Activated CD4-positive, alpha-beta T cell treated with anti-CD3 and anti-CD28 coated beads, Interleukin-10, Interleukin-2, amounts not matched to agents 100 ng/mL and 50 ng/mL, durations not matched to agents 16 hours and 8 hours (primary cell): ENCODE data around the gene JAK1.

Experiments used
- DNase-seq: peaks from one replicate; pipeline ENCODE4 v3.0.0-alpha.2; 2020

The JAK1 gene

GRCh38 chr1:64917907-64918306 lies 48.4 kb downstream of the JAK1 start:
- no peak for DNase-seq

DNA sequence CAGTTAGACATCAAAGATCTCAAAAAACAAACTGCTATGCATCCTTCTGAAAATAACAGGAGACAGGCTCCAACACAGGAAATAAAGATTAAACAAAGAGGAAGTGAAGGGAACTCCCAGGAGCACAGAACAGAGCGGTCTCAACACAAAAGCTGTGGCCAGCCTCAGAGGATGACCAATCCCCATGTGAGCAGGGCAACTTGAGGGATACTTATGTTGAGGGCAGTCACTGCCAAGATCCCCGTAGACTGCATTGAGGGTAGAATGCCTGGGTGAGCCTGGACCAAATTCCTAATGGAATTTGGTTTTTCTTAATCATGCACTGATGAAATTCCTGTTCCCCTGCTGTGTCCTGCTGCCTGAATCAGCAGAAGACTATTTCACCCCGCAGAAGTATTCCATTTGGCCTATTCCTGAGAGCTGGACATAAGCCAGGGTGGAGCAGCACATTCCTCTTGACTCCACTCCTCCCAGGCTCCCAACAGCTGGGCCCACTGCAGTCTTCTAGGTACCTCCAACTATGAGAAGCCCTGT lies 49.0 kb downstream of the JAK1 start:
- no peak for DNase-seq

DNA sequence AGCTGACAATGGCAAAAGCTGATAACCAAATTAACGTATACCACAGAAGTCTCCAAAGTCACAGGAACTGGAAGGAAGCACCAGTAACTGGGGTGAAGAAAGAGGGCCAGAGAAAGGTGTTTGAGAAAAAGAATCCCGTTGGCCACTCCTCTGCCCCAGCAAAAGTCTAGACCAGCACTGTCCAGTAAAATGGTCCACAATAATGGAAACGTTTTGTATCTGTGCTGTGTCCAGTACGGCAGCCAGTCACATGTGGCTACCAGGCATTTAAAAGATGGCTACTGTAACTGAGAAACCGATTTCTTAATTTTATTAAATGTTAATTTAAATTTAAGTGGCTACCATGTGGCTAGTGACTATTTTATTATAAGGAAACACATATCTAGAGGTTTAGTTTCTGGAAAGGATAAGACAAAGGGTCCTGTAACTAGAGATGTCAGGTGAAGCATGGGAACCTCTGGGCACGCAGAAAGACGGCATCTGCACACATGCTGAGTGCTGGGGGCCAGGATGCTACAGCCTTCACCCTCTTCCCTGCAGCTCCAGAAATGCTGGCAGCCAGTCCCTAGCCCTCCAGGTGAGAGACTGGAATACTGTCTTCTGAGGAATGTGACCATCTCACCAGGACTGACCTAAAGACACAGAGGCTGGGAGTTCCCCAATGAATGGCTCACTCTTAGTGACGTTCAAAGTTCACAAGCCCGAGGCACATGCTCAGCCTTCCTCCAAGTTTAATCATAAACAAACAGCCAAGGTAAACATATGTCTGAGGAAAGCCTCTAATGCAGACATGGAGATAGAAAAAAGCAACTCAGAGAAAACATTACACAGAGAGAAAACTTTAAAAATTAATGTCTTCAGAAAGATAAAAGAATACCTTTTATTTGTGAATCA lies 50.7 kb downstream of the JAK1 start:
- no peak for DNase-seq

- DNase-seq: no peak
Observed at GRCh38 chr1:64913361-64914015, 52.9 kb downstream of the JAK1 start.

DNA sequence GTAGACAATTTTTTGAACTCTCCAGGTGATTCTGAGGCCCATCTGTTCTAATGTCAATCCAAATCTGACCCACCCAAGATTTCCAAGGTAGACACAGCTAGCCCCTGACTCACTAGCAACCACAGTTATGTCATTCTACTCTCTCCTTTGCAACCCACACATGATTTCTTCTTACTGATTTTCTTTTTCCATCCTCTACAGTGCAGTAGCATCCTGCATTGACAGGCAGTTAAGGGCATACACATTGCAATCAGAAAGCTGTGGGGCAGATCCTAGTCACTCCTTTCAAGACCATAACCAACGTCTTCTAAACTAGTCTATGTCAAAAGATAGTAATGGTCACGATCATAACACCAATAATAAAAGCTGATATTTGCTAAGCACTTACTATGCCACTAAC lies 54.2 kb downstream of the JAK1 start:
- no peak for DNase-seq

- no peak for DNase-seq
Observed at GRCh38 chr1:64911326-64911725, 55.0 kb downstream of the JAK1 start.

DNA sequence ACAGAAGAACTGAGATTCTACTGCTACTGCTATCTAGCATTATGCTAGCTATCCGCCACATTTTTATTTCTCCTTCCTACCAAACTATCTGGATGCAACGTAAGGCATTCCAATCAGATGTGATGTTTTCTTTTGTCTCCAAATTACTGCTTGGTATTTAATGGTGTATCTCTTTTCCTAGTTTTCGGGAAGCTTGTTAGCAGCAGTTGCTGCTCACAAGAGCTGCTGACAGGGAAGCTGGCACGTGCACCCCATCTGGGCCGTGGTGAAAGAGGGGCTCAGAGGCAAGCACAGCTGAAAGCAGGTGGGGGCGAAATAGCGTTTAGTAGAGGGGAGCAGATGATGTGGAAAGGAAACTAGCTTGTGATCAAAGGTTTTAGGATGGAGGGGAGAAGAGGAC lies 57.3 kb downstream of the JAK1 start:
- DNase-seq: no peak

DNA sequence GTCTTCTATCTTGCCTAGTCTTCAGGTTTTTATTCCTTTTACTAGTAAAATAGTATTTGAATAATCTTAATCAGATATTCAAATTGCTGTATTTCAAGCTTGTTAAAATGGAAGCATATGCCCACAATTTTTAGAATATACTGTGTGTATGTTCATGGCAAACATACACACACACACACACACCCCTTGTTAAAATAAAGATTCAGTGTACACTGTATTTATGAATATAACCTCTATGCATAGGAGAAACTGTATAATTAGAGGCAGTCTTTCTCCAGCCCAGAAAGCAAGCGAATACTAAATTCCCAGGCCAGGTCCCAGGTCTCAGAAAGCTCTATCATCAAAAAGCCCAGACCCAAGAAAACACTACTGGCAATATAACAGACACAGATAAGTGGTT lies 57.8 kb downstream of the JAK1 start:
- no peak for DNase-seq

DNA sequence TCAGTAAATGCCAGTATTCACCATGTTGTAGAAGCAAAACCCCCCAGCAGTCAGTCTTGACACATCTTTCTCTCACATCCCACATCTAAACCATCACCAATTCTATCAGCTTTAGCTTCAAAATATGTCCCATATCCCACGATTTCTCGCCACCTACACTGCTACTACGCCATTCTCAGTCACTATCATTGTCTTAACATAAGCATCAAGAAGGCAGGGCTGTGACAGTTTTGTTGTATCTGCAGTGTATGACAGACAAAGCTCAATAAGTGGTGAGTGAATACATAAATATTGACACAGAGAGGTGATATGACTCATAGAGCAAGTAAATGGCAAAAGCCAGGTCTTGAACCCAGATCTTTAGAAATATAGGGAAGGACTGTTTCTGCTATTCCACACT lies 59.9 kb downstream of the JAK1 start:
- DNase-seq: peak; percentile 28

GRCh38 chr1:64903593-64903992 lies 62.8 kb downstream of the JAK1 start:
- DNase-seq: no peak

- no peak for DNase-seq
Observed at GRCh38 chr1:64901663-64902062, 64.7 kb downstream of the JAK1 start.

DNA sequence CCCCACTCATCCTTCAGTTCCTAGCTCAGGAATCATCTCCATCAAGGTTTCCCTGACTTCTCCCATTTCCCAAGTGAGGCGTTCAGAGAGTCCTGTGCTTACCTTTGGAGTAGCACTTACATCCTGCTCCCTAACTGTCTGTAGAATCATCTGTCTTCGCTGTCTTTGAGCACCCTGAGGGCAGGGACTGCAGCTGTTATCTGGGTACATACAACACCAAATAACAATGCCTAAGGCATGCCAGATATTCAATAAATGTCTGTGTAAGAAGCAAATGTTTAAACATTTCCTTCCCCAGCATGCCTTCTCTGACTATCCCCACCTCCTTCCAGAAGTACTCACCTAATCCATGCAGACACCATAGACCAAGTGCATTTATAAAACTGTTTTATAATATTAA lies 65.4 kb downstream of the JAK1 start:
- DNase-seq: no peak

- peak; percentile 34 for DNase-seq
Observed at GRCh38 chr1:64898107-64898861, 68.1 kb downstream of the JAK1 start.

GRCh38 chr1:64896551-64896950 lies 69.8 kb downstream of the JAK1 start:
- DNase-seq: no peak

DNA sequence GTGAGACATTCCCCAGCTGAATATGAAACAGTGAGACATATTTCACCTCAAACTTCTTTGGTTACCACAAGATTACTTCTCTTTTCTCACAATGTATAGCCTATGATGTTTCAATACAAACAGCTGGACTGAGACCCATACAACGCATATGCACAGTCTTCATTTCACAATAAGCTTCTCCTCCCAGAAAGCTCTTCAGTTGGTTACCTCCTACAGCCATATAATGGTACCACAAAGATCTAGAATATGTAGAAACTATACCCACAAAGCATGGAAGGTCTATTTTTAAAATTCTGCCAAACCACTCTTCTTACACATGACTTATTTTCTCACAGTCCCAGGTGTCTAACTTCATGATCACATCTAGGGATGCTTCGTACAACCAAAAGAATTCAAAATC lies 70.8 kb downstream of the JAK1 start:
- DNase-seq: no peak

DNA sequence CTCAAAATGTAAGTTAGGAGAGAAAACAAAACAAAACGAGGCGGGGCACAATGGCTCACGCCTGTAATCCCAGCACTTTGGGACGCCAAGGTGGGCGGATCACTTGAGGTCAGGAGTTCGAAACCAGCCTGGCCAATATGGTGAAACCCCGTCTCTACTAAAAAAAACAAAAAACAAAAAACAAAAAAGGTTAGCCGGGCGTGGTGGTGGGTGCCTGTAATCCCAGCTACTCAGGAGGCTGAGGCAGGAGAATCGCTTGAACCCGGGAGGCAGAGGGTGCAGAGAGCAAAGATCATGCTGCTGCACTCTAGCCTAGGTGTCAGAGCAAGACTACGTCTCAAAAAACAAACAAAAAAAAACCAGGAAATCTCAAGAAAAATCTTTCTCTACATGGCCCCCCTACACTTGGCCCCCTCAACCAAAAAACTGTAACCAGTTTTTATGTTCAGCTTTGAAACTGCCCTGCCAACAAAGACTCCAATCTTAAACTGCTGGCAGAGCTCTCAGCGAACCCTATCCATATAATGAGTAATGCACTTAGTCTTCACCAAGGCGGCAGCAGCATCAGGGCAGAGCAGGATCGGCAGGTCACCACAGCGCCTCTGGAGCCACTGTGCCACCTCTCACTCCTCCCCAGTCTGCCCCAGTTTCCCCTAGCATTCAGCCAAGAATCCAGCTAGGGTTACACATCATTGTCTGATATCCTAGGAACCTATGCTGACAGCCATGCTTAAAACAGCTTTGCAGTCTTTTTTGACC lies 71.7 kb downstream of the JAK1 start:
- no peak for DNase-seq

GRCh38 chr1:64893921-64894320 lies 72.4 kb downstream of the JAK1 start:
- no peak for DNase-seq

GRCh38 chr1:64892576-64893573 lies 73.5 kb downstream of the JAK1 start:
- no peak for DNase-seq

DNA sequence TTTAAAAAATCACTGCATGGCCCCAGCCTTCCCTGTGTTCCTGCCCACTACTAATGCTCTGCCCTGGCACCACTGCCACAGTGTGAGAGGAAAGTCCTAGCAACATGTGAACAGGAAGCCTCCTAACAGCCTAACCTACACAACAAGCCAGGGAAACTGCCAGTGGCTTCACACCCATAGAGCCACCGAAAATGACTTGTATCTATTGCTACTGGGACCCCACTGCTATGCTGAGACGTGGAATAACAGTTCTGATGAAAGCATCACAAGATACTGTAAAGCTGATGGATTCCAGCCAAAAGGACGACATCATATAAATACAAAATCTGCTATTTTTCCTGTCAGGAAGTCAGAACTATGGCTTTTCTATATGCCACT lies 74.9 kb downstream of the JAK1 start:
- peak; percentile 28 for DNase-seq

GRCh38 chr1:64890699-64891447 lies 75.5 kb downstream of the JAK1 start:
- no peak for DNase-seq
